ENCODE measurements around the gene WWC1. TPM values are rescaled to one million over a fixed set of nuclear protein-coding genes. Genes with fewer than 3 reads are reported as not detected.

Gene WWC1
- total and polyA plus RNA-seq, 7 experiments from 2014 or later = 0.02 to 1.4 (median 0.66) TPM; not detected in 1

GRCh38 chr5:168328814-168329213, 37.4 kb downstream of the WWC1 start:
- DNase-seq = no peak
- ChIA-PET CTCF (no interaction called here), POLR2A (no interaction called here)
- peaks cover 10 to 13% (median 12%) of the 10 kb centered on the region in 5 donors for H3K27me3 Mint-ChIP-seq
- H3K9me3 Mint-ChIP-seq = peaks cover 0 to 2% (median 0%) of the 10 kb centered on the region in 11 donors
- H3K4me1 Mint-ChIP-seq = peaks cover 0 to 8% (median 0%) of the 10 kb centered on the region in 7 donors
- H3K4me3 Mint-ChIP-seq = no peak overlapping the region
- Histone ChIP-seq H3K36me3 (ENCODE audit: control insufficient read depth in 2 of 3, insufficient read depth in 3 of 3, low read length in 3 of 3) (no peaks in the 10 kb centered on the region), H3K4me3 (ENCODE audit: low read length) (no peak overlapping the region), H3K27me3 (ENCODE audit: control insufficient read depth in 2 of 2, insufficient read depth in 2 of 2, low read length in 2 of 2) (no peaks in the 10 kb centered on the region), H3K27ac (ENCODE audit: low read depth, low read length) (no peak overlapping the region), H3K9me3 (ENCODE audit: control insufficient read depth in 2 of 3, low read length in 3 of 3) (no peaks in the 10 kb centered on the region), H3K4me1 (ENCODE audit: control insufficient read depth in 2 of 2, insufficient read depth in 2 of 2, low read length in 2 of 2) (no peaks in the 10 kb centered on the region)
- H3K36me3 Mint-ChIP-seq = no peaks in the 10 kb centered on the region
- no peak for ATAC-seq
- intact Hi-C loops (cut with micrococcal nuclease) = no loop called here
- no peak overlapping the region for H3K27ac Mint-ChIP-seq

- CTCF ChIA-PET = no interaction called here
- Mint-ChIP-seq H3K4me1 (peaks cover 0 to 8% (median 0%) of the 10 kb centered on the region in 7 donors), H3K27ac (no peak overlapping the region), H3K36me3 (no peaks in the 10 kb centered on the region), H3K4me3 (no peak overlapping the region), H3K27me3 (peaks cover 10 to 13% (median 12%) of the 10 kb centered on the region in 5 donors), H3K9me3 (peaks cover 0 to 2% (median 0%) of the 10 kb centered on the region in 11 donors)
- H3K27me3 ChIP-seq (ENCODE audit: control insufficient read depth in 2 of 2, insufficient read depth in 2 of 2, low read length in 2 of 2) = no peaks in the 10 kb centered on the region
- intact Hi-C loops (cut with micrococcal nuclease) = no loop called here
- H3K4me3 ChIP-seq (ENCODE audit: low read length) = no peak overlapping the region
- no peaks in the 10 kb centered on the region for H3K4me1 ChIP-seq (ENCODE audit: control insufficient read depth in 2 of 2, insufficient read depth in 2 of 2, low read length in 2 of 2)
- POLR2A ChIA-PET = no interaction called here
- no peak for ATAC-seq
- no peak for DNase-seq
- no peaks in the 10 kb centered on the region for H3K9me3 ChIP-seq (ENCODE audit: control insufficient read depth in 2 of 3, low read length in 3 of 3)
- H3K36me3 ChIP-seq (ENCODE audit: control insufficient read depth in 2 of 3, insufficient read depth in 3 of 3, low read length in 3 of 3) = no peaks in the 10 kb centered on the region
- no peak overlapping the region for H3K27ac ChIP-seq (ENCODE audit: low read depth, low read length)
Measured at GRCh38 chr5:168329302-168329701, 37.9 kb downstream of the WWC1 start.

- Histone ChIP-seq H3K27ac (ENCODE audit: low read depth, low read length) (no peak overlapping the region), H3K36me3 (ENCODE audit: control insufficient read depth in 2 of 3, insufficient read depth in 3 of 3, low read length in 3 of 3) (no peaks in the 10 kb centered on the region), H3K27me3 (ENCODE audit: control insufficient read depth in 2 of 2, insufficient read depth in 2 of 2, low read length in 2 of 2) (no peaks in the 10 kb centered on the region), H3K4me3 (ENCODE audit: low read length) (no peak overlapping the region), H3K9me3 (ENCODE audit: control insufficient read depth in 2 of 3, low read length in 3 of 3) (no peaks in the 10 kb centered on the region), H3K4me1 (ENCODE audit: control insufficient read depth in 2 of 2, insufficient read depth in 2 of 2, low read length in 2 of 2) (no peaks in the 10 kb centered on the region)
- no peaks in the 10 kb centered on the region for H3K9me3 Mint-ChIP-seq
- ATAC-seq (no peak), DNase-seq (no peak)
- H3K4me3 Mint-ChIP-seq = no peak overlapping the region
- no peak overlapping the region for H3K27ac Mint-ChIP-seq
- H3K36me3 Mint-ChIP-seq = no peaks in the 10 kb centered on the region
- ChIA-PET CTCF (no interaction called here), POLR2A (no interaction called here)
- H3K27me3 Mint-ChIP-seq = peaks cover 6 to 11% (median 10%) of the 10 kb centered on the region in 5 donors
- intact Hi-C loops (cut with micrococcal nuclease) = no loop called here
- H3K4me1 Mint-ChIP-seq = peaks cover 0 to 8% (median 0%) of the 10 kb centered on the region in 7 donors
Measured at GRCh38 chr5:168332042-168332441, 40.6 kb downstream of the WWC1 start.

GRCh38 chr5:168334280-168334679, 42.8 kb downstream of the WWC1 start:
- H3K9me3 Mint-ChIP-seq = no peaks in the 10 kb centered on the region
- no peak overlapping the region for H3K4me3 Mint-ChIP-seq
- no peak overlapping the region for H3K4me3 ChIP-seq (ENCODE audit: low read length)

GRCh38 chr5:168334695-168335094, 43.2 kb downstream of the WWC1 start:
- peaks cover 0 to 2% (median 0%) of the 10 kb centered on the region in 7 donors for H3K4me1 Mint-ChIP-seq
- intact Hi-C loops (cut with micrococcal nuclease) = no loop called here
- Histone ChIP-seq H3K27ac (ENCODE audit: low read depth, low read length) (no peak overlapping the region), H3K4me3 (ENCODE audit: low read length) (no peak overlapping the region), H3K27me3 (ENCODE audit: control insufficient read depth in 2 of 2, insufficient read depth in 2 of 2, low read length in 2 of 2) (no peaks in the 10 kb centered on the region), H3K9me3 (ENCODE audit: control insufficient read depth in 2 of 3, low read length in 3 of 3) (no peaks in the 10 kb centered on the region), H3K4me1 (ENCODE audit: control insufficient read depth in 2 of 2, insufficient read depth in 2 of 2, low read length in 2 of 2) (no peaks in the 10 kb centered on the region), H3K36me3 (ENCODE audit: control insufficient read depth in 2 of 3, insufficient read depth in 3 of 3, low read length in 3 of 3) (no peaks in the 10 kb centered on the region)
- CTCF ChIA-PET = no interaction called here
- DNase-seq (no peak), ATAC-seq (no peak)
- no peak overlapping the region for H3K27ac Mint-ChIP-seq
- H3K9me3 Mint-ChIP-seq = no peaks in the 10 kb centered on the region
- H3K27me3 Mint-ChIP-seq = peaks cover 0 to 16% (median 3%) of the 10 kb centered on the region in 5 donors
- POLR2A ChIA-PET = no interaction called here
- H3K36me3 Mint-ChIP-seq = no peaks in the 10 kb centered on the region
- H3K4me3 Mint-ChIP-seq = no peak overlapping the region

More at GRCh38 chr5:168334280-168334679, 42.8 kb downstream of the WWC1 start:
- Mint-ChIP-seq H3K27me3 (peaks cover 0 to 16% (median 5%) of the 10 kb centered on the region in 5 donors), H3K27ac (no peak overlapping the region), H3K36me3 (no peaks in the 10 kb centered on the region), H3K4me1 (peaks cover 0 to 5% (median 0%) of the 10 kb centered on the region in 7 donors)
- no peaks in the 10 kb centered on the region for H3K36me3 ChIP-seq (ENCODE audit: control insufficient read depth in 2 of 3, insufficient read depth in 3 of 3, low read length in 3 of 3)
- DNase-seq (no peak), ATAC-seq (no peak)
- no peaks in the 10 kb centered on the region for H3K4me1 ChIP-seq (ENCODE audit: control insufficient read depth in 2 of 2, insufficient read depth in 2 of 2, low read length in 2 of 2)
- POLR2A ChIA-PET = no interaction called here
- intact Hi-C loops (cut with micrococcal nuclease) = no loop called here
- no peak overlapping the region for H3K27ac ChIP-seq (ENCODE audit: low read depth, low read length)
- CTCF ChIA-PET = no interaction called here
- no peaks in the 10 kb centered on the region for H3K27me3 ChIP-seq (ENCODE audit: control insufficient read depth in 2 of 2, insufficient read depth in 2 of 2, low read length in 2 of 2)
- no peaks in the 10 kb centered on the region for H3K9me3 ChIP-seq (ENCODE audit: control insufficient read depth in 2 of 3, low read length in 3 of 3)

GRCh38 chr5:168337361-168337760, 45.9 kb downstream of the WWC1 start:
- ChIA-PET POLR2A (no interaction called here), CTCF (no interaction called here)
- H3K4me1 ChIP-seq (ENCODE audit: control insufficient read depth in 2 of 2, insufficient read depth in 2 of 2, low read length in 2 of 2) = no peaks in the 10 kb centered on the region
- ATAC-seq (no peak), DNase-seq (no peak)
- Mint-ChIP-seq H3K27me3 (peaks cover 0 to 34% (median 8%) of the 10 kb centered on the region in 5 donors), H3K27ac (no peak overlapping the region), H3K4me1 (peaks cover 0 to 2% (median 0%) of the 10 kb centered on the region in 7 donors), H3K36me3 (no peaks in the 10 kb centered on the region), H3K9me3 (peaks cover 0 to 6% (median 0%) of the 10 kb centered on the region in 11 donors), H3K4me3 (no peak overlapping the region)
- intact Hi-C loops (cut with micrococcal nuclease) = no loop called here
- no peak overlapping the region for H3K27ac ChIP-seq (ENCODE audit: low read depth, low read length)
- no peaks in the 10 kb centered on the region for H3K36me3 ChIP-seq (ENCODE audit: control insufficient read depth in 2 of 3, insufficient read depth in 3 of 3, low read length in 3 of 3)
- no peak overlapping the region for H3K4me3 ChIP-seq (ENCODE audit: low read length)
- H3K9me3 ChIP-seq (ENCODE audit: control insufficient read depth in 2 of 3, low read length in 3 of 3) = no peaks in the 10 kb centered on the region
- no peaks in the 10 kb centered on the region for H3K27me3 ChIP-seq (ENCODE audit: control insufficient read depth in 2 of 2, insufficient read depth in 2 of 2, low read length in 2 of 2)

GRCh38 chr5:168339109-168339771, 47.8 kb downstream of the WWC1 start:
- ChIA-PET POLR2A (no interaction called here), CTCF (interaction anchor here (1.1 kb wide), 1 partner anchor 13 kb away, joined by 3 read pairs; no protein-coding TSS in a partner anchor)
- peaks cover 0 to 2% (median 0%) of the 10 kb centered on the region in 7 donors for H3K4me1 Mint-ChIP-seq
- Histone ChIP-seq H3K27ac (ENCODE audit: low read depth, low read length) (no peak overlapping the region), H3K9me3 (ENCODE audit: control insufficient read depth in 2 of 3, low read length in 3 of 3) (no peaks in the 10 kb centered on the region), H3K4me1 (ENCODE audit: control insufficient read depth in 2 of 2, insufficient read depth in 2 of 2, low read length in 2 of 2) (no peaks in the 10 kb centered on the region), H3K27me3 (ENCODE audit: control insufficient read depth in 2 of 2, insufficient read depth in 2 of 2, low read length in 2 of 2) (no peaks in the 10 kb centered on the region), H3K4me3 (ENCODE audit: low read length) (no peak overlapping the region), H3K36me3 (ENCODE audit: control insufficient read depth in 2 of 3, insufficient read depth in 3 of 3, low read length in 3 of 3) (no peaks in the 10 kb centered on the region)
- ATAC-seq (no peak), DNase-seq (no peak)
- H3K9me3 Mint-ChIP-seq = peaks cover 0 to 6% (median 0%) of the 10 kb centered on the region in 11 donors
- H3K36me3 Mint-ChIP-seq = no peaks in the 10 kb centered on the region
- peaks cover 0 to 36% (median 7%) of the 10 kb centered on the region in 5 donors for H3K27me3 Mint-ChIP-seq
- intact Hi-C loops (cut with micrococcal nuclease) = no loop called here
- H3K27ac Mint-ChIP-seq = no peak overlapping the region
- no peak overlapping the region for H3K4me3 Mint-ChIP-seq

Measured in naive thymus-derived CD4-positive, alpha-beta T cell (primary cell).